Motor neuron (in vitro differentiated cells): ENCODE data around the gene STIM2. TPM values are rescaled to one million over a fixed set of nuclear protein-coding genes. Genes with fewer than 3 reads are reported as not detected.
"Not testable (repeated sequence)": the region's sequence is repeated elsewhere in the genome, so short reads cannot be mapped to it uniquely, and the experiment has no call there.

ENCODE experiments used
- ATAC-seq, 8 experiments: fragments of 200-7000 bp; cut with Tn5 transposase; replicated peaks in 6 of 8; 2 replicates each; pipeline ENCODE4 v1.8.0; 2021; ENCODE audit warnings: mild to moderate bottlenecking in 8 of 8, moderate library complexity in 8 of 8
- H3K27ac ChIP-seq, 2 donors: fragments of 250-450 bp; sonication (Bioruptor Pico); 2 replicates each; pipeline ENCODE4 v1.9.0; 2021; ENCODE audit warnings: antibody characterized with exemption in 2 of 2, mild to moderate bottlenecking in 2 of 2, moderate library complexity in 1 of 2
- H3K4me1 ChIP-seq, 2 donors: fragments of 250-450 bp; sonication (Bioruptor Pico); replicated peaks in 1 of 2; 2 replicates each; pipeline ENCODE4 v1.6.1; 2021; ENCODE audit warnings: antibody characterized with exemption in 2 of 2, mild to moderate bottlenecking in 2 of 2, moderate library complexity in 1 of 2
- H3K4me3 ChIP-seq, 5 donors: fragments of 250-450 bp; sonication (Bioruptor Pico); 2 replicates each; pipeline ENCODE4 v1.9.0; 2021; ENCODE audit warnings: antibody characterized with exemption in 5 of 5, mild to moderate bottlenecking in 5 of 5, moderate library complexity in 4 of 5
- WGBS, 10 experiments: fragments of 450-650 bp; shearing (Covaris generic); methylation state at CpG; one replicate each; pipeline ENCODE4 v1.0.0; 2022; 5-methylcytosine and 5-hydroxymethylcytosine counted together
- in situ Hi-C, 9 experiments: fragments of 400-800 bp; cut with MboI; loops; one replicate each; pipeline ENCODE4 v1.15.0; 2021; ENCODE audit warnings: low sequenced_read_pairs in 9 of 9, low pct_unique_long_range_greater_than_20kb in 2 of 9; ENCODE audit not compliant: unreplicated experiment in 9 of 9
- total RNA-seq, 8 experiments: library from RNA; unstranded; fragments of 300-600 nt; gene quantifications; 2 replicates each; pipeline versions ENCODE4 v1.2.3 to v1.2.4, GENCODE V29; 2022

STIM2 gene
- total RNA-seq, 8 experiments from 2014 or later: 17.6 to 36.8 (median 28.2) TPM

DNA sequence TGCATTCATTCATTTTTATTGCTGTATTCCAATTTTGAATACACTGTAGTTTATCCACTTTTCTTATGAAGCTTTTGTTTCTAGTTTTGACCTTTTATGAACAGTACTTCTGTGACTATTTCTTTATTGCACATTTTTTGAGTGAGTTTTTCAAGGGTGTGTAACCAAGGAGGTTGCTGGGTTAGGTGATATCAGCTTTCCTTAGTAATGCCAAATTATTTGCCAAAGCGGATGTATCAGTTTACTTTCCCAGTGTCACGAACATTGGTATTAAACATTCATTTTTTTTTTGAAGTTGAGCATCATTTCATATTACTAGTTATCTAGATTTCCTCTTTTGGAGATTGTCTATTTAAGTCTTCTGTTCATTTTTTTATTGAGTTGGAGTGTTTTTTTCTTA, 32.9 kb downstream of the STIM2 start:
- in situ Hi-C loops: no loop called here
- H3K4me3 ChIP-seq: no peak overlapping the region
- ATAC-seq: no peak
- WGBS, 10 experiments: 75 to 100% (median 94%) methylated on average over 1 to 2 of the region's 2 CpGs; no CpG with 5 or more reads in 1 of the 10 experiments
- H3K27ac ChIP-seq: no peak overlapping the region
- H3K4me1 ChIP-seq: no peaks in the 10 kb centered on the region

DNA sequence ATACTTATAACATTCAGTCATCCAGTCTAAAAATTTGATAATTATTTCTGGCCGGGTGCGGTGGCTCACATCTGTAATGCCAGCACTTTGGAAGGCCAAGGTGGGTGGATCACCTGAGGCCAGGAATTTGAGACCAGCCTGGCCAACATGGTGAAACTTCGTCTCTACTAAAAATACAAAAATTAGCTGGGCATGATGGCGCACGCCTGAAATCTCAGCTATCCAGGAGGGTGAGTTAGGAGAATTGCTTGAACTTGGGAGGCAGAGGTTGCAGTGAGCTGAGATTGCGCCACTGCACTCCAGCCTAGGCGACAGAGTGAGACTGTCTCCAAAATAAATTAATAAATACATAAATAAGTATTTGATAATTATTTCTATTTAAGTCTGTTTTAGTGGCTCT, 34.2 kb downstream of the STIM2 start:
- 93 to 100% (median 98%) methylated on average over 1 to 7 of the region's 7 CpGs; no CpG with 5 or more reads in 2 of the 10 experiments for WGBS, 10 experiments
- H3K27ac ChIP-seq, in situ Hi-C loops, H3K4me1 ChIP-seq, ATAC-seq, H3K4me3 ChIP-seq: not testable (repeated sequence)

DNA sequence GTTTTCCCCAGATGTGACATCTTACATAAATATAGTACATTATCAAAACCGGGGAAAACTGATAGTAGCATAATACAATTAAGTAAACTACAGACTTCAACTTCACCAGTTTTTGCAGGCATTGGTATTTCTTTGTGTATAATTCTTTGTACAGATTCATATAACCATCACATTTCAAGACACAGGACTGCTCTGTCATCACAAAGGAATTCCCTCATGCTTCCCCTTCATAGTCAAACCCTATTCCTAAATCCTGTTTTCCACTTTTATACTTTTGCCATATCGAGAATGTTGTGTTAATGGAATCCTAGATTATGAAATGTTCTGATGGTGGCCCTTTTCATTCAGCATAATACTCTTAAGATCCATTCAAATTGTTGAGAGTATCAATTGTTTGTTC, 36.0 kb downstream of the STIM2 start:
- in situ Hi-C loops: no loop called here
- Histone ChIP-seq H3K4me3 (no peak overlapping the region), H3K27ac (no peak overlapping the region), H3K4me1 (no peaks in the 10 kb centered on the region)
- ATAC-seq: no peak
- 60 to 100% (median 94%) methylated on average over 1 to 2 of the region's 2 CpGs for WGBS, 10 experiments

DNA sequence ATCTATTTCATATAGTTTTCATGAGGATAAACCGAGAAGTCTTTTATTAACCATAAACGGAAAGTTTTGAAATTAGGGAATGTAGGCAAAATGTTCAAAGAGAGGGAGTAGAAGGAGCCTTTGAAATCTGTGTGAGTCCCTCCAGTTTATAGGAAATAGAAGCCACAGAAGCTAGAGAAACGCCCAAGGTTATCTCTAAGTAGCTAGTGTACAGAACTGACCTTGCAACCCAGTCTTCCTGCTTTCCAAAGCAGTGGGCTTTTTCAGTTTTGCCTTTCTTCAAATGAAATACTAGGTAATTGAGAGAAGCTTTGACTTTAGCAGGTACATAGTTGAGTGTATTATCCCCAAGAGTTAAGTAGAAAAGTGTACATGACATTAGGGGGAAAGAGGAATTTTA, 39.4 kb downstream of the STIM2 start:
- Histone ChIP-seq H3K4me3 (no peak overlapping the region), H3K27ac (no peak overlapping the region), H3K4me1 (no peaks in the 10 kb centered on the region)
- in situ Hi-C loops: no loop called here
- ATAC-seq: no peak
- 63 to 100% (median 90%) methylated on average over 1 to 3 of the region's 3 CpGs; no CpG with 5 or more reads in 1 of the 10 experiments for WGBS, 10 experiments

DNA sequence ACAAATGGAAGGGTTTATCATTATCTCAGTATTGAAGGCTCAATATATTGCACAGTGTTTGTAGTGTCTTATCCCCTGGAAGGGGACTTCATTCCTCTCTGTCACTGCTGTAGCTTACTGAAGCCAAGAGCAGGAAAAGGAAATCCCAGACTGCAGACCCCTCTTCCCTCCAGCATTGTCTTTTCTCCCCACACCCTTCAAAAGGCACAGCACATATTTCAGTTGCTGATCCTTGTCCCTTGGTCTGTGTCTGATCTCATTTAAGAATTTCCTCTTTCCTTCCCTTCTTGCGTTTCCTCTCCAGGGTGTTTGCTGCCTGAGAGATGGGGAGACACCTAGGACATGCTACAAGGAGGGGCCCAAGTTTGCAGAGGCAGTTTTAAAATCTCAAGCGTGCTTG, 40.1 kb downstream of the STIM2 start:
- in situ Hi-C loops: no loop called here
- Histone ChIP-seq H3K27ac (no peak overlapping the region), H3K4me3 (no peak overlapping the region), H3K4me1 (no peaks in the 10 kb centered on the region)
- no peak for ATAC-seq
- WGBS, 10 experiments: 80 to 100% (median 97%) methylated on average over 1 to 2 of the region's 2 CpGs; no CpG with 5 or more reads in 2 of the 10 experiments

DNA sequence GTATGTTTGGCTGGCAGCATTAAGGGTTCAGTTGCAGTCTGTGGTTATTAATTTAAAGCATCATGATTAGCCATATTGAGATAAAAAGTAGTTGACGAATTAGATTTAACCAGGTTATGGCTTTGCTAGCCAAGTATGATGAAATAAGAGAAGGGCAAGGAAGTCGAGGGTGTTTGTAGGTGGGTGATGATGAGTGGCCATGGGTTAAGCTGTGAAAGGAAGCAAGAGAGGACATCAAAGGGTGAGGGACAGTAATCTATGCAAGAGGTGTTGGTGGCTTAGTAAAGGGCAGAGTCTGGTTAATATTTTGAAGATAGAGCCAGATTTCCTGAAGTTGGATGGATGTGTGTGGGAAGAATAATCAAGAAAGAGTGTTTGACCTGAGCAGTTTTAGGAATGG, 44.5 kb downstream of the STIM2 start:
- ATAC-seq: no peak
- H3K4me3 ChIP-seq: no peak overlapping the region
- in situ Hi-C loops: no loop called here
- no peaks in the 10 kb centered on the region for H3K4me1 ChIP-seq
- WGBS, 10 experiments: 62 to 100% (median 89%) methylated on average over 1 to 2 of the region's 2 CpGs; no CpG with 5 or more reads in 1 of the 10 experiments
- no peak overlapping the region for H3K27ac ChIP-seq

DNA sequence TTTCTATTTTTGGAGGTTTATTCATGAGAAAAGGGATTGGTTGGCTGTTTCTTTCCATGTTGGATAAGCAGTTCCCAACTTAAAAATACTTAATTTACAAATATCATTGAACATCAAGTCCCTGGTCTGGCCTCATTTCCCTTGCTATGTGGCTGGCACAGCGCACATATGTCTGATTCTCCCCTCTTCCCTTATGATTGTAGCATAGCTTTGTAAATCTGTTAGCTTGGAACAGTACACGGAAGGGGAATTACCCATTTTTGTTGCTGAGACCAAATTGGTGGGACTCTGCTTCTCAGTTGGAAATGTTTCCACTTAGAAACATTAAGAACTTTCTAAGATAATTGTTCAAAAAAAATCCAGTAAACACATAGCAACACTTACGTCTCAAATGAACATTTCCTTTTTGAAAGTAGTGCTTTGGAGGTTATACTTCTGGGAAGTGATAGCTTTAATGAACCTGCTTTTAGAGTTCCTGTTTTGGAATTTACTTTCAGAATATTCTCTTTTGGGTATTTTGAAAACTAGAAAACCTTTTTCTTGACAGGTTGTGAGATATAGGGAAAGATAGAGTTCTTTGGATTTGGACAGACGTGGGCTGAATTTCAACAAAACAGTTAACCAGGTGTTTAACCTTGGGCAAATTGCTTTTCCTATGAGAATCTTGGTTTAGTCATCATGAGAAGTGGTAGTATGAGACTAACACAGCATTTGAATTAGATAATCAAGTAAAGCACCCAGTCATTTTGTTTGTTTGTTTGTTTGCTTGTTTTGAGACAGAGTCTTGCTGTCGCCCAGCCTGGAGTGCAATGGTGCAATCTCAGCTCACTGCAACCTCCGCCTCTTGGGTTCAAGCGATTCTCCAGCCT, 47.3 kb downstream of the STIM2 start:
- WGBS, 10 experiments: 0 to 100% (median 94%) methylated on average over 1 to 7 of the region's 7 CpGs
- Histone ChIP-seq H3K4me3 (no peak overlapping the region), H3K27ac (no peak overlapping the region), H3K4me1 (no peaks in the 10 kb centered on the region)
- ATAC-seq: no peak
- in situ Hi-C loops: no loop called here

DNA sequence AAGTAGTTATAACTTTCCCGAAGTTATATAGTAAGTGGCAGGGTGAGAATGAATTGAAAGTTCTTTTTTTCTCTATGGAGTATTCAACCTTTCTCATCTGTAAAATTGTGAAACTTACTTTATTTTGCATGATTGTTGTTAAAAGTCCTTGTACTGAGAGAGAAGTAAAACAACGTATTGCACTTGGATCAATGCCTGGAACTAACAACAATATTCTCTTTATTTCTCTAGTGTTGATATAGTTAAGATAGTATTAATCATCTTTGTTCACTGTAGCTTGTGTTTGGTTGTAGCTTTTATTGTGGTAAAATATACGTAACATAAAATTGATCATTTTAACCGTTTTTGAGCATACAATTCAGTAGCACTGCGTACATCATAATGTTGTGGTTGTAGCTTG, 48.7 kb downstream of the STIM2 start:
- no peak overlapping the region for H3K27ac ChIP-seq

DNA sequence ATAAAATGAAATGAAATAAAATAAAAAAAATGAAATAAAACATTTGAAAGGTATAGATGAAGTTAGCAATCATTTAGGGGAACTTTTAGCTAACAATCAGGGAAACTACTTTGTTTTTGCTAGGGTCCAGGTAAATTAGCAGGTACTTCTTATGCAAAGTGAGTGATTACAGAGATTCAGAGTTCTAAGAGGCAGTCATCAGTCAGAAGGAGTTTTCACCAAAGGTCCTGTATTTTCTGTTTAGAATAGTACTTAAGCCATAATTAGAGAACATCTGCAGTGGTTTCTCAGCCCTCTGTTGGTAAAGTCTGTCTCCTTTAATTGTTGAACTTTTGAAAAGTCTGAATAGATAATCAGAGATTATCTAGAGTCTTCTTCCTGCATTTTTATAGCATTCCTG, 50.6 kb downstream of the STIM2 start:
- in situ Hi-C loops: no loop called here
- Histone ChIP-seq H3K27ac (no peak overlapping the region), H3K4me1 (no peaks in the 10 kb centered on the region), H3K4me3 (no peak overlapping the region)
- ATAC-seq: no peak

More for the DNA sequence above, 48.7 kb downstream of the STIM2 start:
- H3K4me1 ChIP-seq: no peaks in the 10 kb centered on the region
- in situ Hi-C loops: no loop called here
- ATAC-seq: no peak
- 60 to 100% (median 90%) methylated on average over 1 to 5 of the region's 5 CpGs for WGBS, 10 experiments
- H3K4me3 ChIP-seq: no peak overlapping the region

DNA sequence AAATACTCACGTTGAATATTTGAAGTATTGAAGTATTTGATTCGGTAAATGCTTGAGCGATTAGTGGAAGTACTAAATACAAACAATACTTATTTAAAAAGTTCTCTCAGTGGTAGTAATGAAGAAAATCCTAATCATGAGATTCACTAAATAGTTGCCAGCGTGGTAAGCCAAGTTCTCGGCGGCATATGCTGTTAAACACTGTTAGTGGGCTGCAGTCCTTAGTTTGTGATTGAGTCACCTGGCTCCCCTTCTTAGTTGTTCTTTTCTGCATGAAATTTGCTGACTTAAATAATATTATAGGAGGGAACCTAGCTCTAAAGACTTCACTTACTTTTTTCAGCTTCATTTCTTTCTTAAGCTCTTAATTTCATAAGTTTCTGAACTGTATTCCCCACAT, 51.4 kb downstream of the STIM2 start:
- 11 to 100% (median 93%) methylated on average over 2 to 6 of the region's 6 CpGs for WGBS, 10 experiments
- no peak overlapping the region for H3K27ac ChIP-seq
- no peak overlapping the region for H3K4me3 ChIP-seq
- H3K4me1 ChIP-seq: no peaks in the 10 kb centered on the region
- no peak for ATAC-seq
- in situ Hi-C loops: no loop called here

DNA sequence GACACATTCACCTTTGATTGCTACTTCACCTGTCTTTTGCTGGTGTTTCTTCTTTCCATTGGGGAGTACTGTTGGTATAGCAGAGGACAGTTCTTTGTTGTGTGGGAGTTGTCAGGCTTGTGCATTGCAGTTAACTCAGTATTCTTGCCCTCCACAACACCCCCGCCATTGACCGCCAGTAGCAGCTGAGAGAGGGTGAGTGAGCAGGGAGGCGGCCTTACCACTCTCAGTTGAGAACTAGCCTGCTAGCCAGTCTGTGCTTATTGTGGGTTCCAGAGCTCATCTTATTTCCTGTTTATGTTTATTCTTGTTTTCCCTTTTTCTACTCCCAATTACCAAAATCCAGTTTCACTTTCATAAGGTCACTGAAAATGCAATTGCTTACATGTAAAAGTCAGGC, 52.2 kb downstream of the STIM2 start:
- H3K4me1 ChIP-seq: no peaks in the 10 kb centered on the region
- in situ Hi-C loops: no loop called here
- ATAC-seq: peak in 2 of 8 experiments; percentile 45 to 60

DNA sequence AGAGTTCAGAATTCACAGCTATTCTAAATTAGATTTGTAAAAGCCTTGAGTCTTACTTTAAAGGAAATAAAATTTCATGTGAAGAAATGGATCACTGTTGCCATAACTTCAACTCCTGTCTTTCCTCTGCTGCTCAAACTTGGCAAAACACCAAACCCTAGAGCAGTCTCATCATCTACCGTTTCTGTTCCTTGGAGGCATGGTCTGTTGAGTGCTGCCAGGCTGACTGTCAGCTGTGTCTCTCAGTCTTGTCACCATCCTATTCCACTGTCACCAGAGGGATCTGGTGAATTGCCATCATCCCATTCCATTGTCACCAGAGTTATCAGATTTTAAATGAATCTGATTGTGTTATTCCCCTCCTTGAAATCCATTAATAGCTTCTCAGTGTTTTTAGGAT, 55.6 kb downstream of the STIM2 start:
- WGBS, 10 experiments: 0 to 100% (median 60%) methylated on average over 1 of the region's 1 CpG; no CpG with 5 or more reads in 3 of the 10 experiments
- no peak overlapping the region for H3K27ac ChIP-seq
- no peaks in the 10 kb centered on the region for H3K4me1 ChIP-seq
- H3K4me3 ChIP-seq: no peak overlapping the region
- in situ Hi-C loops: no loop called here
- no peak for ATAC-seq

More for the DNA sequence above, 52.2 kb downstream of the STIM2 start:
- no peak overlapping the region for H3K4me3 ChIP-seq
- WGBS, 10 experiments: 70 to 100% (median 90%) methylated on average over 1 to 3 of the region's 3 CpGs; no CpG with 5 or more reads in 1 of the 10 experiments
- H3K27ac ChIP-seq: no peak overlapping the region

DNA sequence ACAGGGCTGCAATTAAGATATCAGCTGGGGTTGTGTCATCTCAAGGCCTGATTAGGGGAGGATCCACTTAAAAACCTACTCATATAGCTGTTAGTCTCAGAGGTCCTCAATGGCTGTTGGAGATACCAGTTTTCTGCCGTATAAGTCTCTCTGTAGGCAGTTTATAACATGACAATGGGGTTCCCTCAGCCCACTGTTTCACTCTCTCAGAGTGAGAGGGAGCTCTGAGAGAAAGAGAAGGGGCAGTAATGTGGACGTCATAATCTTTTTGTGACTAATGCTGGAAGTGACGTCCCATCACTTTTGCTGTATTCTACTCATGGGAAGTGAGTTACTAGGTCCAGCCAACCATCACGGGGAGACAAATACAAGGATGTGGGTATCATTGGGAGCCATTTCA, 70.3 kb downstream of the STIM2 start:
- H3K4me3 ChIP-seq: no peak overlapping the region
- H3K4me1 ChIP-seq: no peaks in the 10 kb centered on the region
- WGBS, 10 experiments: 29 to 100% (median 86%) methylated on average over 1 to 4 of the region's 4 CpGs; no CpG with 5 or more reads in 2 of the 10 experiments
- in situ Hi-C loops: no loop called here
- no peak for ATAC-seq
- no peak overlapping the region for H3K27ac ChIP-seq

DNA sequence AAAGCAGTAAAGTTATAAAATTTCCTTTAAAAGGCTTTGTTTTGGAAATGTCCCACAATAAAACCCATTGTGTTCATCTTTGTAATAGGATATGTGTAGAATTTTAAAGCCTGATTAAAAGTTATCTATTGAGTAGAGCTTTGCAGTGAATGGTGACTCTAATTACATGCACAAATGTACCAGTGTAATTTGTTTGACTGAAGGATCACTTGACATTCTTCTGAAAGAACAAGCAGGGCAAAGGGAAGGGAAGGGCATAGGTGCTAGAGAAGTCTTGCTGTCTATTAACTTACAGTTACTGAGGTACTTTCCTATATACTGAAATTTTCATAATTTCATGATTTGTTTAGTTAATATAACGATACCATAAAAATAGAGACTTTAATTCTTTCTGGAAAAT, 70.8 kb downstream of the STIM2 start:
- no peak overlapping the region for H3K27ac ChIP-seq
- no peak overlapping the region for H3K4me3 ChIP-seq
- H3K4me1 ChIP-seq: no peaks in the 10 kb centered on the region
- no peak for ATAC-seq
- in situ Hi-C loops: no loop called here
- 88 to 100% (median 100%) methylated on average over 1 of the region's 1 CpG; no CpG with 5 or more reads in 3 of the 10 experiments for WGBS, 10 experiments
